HepG2 (cell line): Measurements from ENCODE around the gene WFDC5. TPM values are rescaled to one million over a fixed set of nuclear protein-coding genes. Genes with fewer than 3 reads are reported as not detected.

Experiments used
- ATAC-seq: fragments of 200-7000 bp; cut with Tn5 transposase; 3 replicates; pipeline ENCODE4 v1.9.1; 2020; ENCODE audit warnings: mild to moderate bottlenecking, moderate library complexity
- BruUV-seq: library from RNA; stranded (reverse); fragments of 400-500 nt; replicated peaks from 2 replicates; lab custom pipeline; 2021; lab: Mats Ljungman, UMichigan
- CTCF ChIA-PET: fragments of 300-600 bp; formaldehyde crosslinking; extraction: SDS; loops from one replicate; lab custom pipeline; 2021; ENCODE audit warnings: low total read pairs, inconsistent platforms, low intra/inter-chr PET ratio; lab: Yijun Ruan, JAX
- POLR2A ChIA-PET: fragments of 350-600 bp; sonication (Branson Sonifier 250); formaldehyde crosslinking; loops from one replicate; lab custom pipeline; 2020; ENCODE audit warnings: antibody characterized with exemption, inconsistent platforms; lab: Yijun Ruan, JAX
- DNase-seq: peaks from one replicate; pipeline ENCODE4 v3.0.0-alpha.2; 2015; ENCODE audit warnings: low spot score
- FAIRE-seq: peaks from 3 replicates; lab custom pipeline; 2011; peaks lifted over from hg19 to GRCh38; lab: Jason Lieb, UNC
- H2AFZ ChIP-seq: one replicate; pipeline ENCODE4 v1.6.1; 2011; ENCODE audit warnings: low read length, inconsistent platforms
- H3K27ac ChIP-seq: fragments of 300-600 bp; 3 replicates; pipeline ENCODE4 v1.8.0; 2011; ENCODE audit warnings: mixed run types, mild to moderate bottlenecking, mixed read lengths, low read length, inconsistent platforms; ENCODE audit not compliant: insufficient read depth; ENCODE audit errors: extremely low read length
- H3K27me3 ChIP-seq, 2 experiments: fragments of 200-600 bp in 1 of 2; 2 replicates in 1 of 2; 3 replicates in 1 of 2; pipeline versions ENCODE4 v1.6.0 to v1.8.0; 2011; ENCODE audit warnings: low read length in 2 of 2, mild to moderate bottlenecking in 2 of 2, moderate library complexity in 2 of 2, inconsistent platforms in 1 of 2; ENCODE audit not compliant: insufficient read depth in 2 of 2, control insufficient read depth in 1 of 2
- H3K36me3 ChIP-seq, 2 experiments: fragments of 200-600 bp in 1 of 2; replicated peaks in 1 of 2; 2 replicates in 1 of 2; 3 replicates in 1 of 2; pipeline versions ENCODE4 v1.5.1 to v1.8.0; 2011; ENCODE audit warnings: low read length in 2 of 2, inconsistent platforms in 1 of 2; ENCODE audit not compliant: insufficient read depth in 2 of 2, control insufficient read depth in 1 of 2
- H3K4me1 ChIP-seq: 2 replicates; pipeline ENCODE4 v1.5.1; 2012; ENCODE audit warnings: low read length, inconsistent platforms; ENCODE audit not compliant: insufficient read depth
- H3K4me2 ChIP-seq: 2 replicates; pipeline ENCODE4 v1.6.0; 2011; ENCODE audit warnings: low read depth, low read length, inconsistent platforms
- H3K4me3 ChIP-seq, 3 experiments: fragments of 200-600 bp in 1 of 3; sonication (generic), shearing (Covaris generic) in 1 of 3; replicated peaks in 1 of 3; 2 replicates each; pipeline ENCODE4 v1.5.1; 2011 to 2016; ENCODE audit warnings: low read length in 3 of 3, inconsistent platforms in 2 of 3, low read depth in 2 of 3, mild to moderate bottlenecking in 2 of 3, control low read depth in 1 of 3, mixed read lengths in 1 of 3; ENCODE audit not compliant: insufficient read depth in 1 of 3
- H3K79me2 ChIP-seq: one replicate; pipeline ENCODE4 v1.6.1; 2011; ENCODE audit warnings: low read length, inconsistent platforms; ENCODE audit not compliant: insufficient read depth
- H3K9ac ChIP-seq: 2 replicates; pipeline ENCODE4 v1.6.0; 2011; ENCODE audit warnings: mild to moderate bottlenecking, low read depth, low read length, inconsistent platforms; ENCODE audit not compliant: insufficient read depth
- H3K9me3 ChIP-seq: 2 replicates; pipeline ENCODE4 v1.5.1; 2012; ENCODE audit warnings: mild to moderate bottlenecking, low read length
- H4K20me1 ChIP-seq: 2 replicates; pipeline ENCODE4 v1.6.0; 2011; ENCODE audit warnings: inconsistent platforms, mild to moderate bottlenecking, low read length, moderate library complexity; ENCODE audit not compliant: insufficient read depth
- AKNA ChIP-seq: sonication (generic); formaldehyde crosslinking; IDR thresholded peaks from 2 replicates; pipeline ENCODE4 v1.4.0; 2020; ENCODE audit warnings: missing genetic modification reagents, borderline replicate concordance
- HOXA3 ChIP-seq: sonication (generic); formaldehyde crosslinking; IDR thresholded peaks from 2 replicates; pipeline ENCODE4 v1.5.0; 2020; ENCODE audit warnings: missing genetic modification reagents
- RBM22 ChIP-seq: fragments of 200-400 bp; formaldehyde crosslinking; optimal IDR thresholded peaks from 2 replicates; pipeline ENCODE3; 2017; ENCODE audit warnings: mild to moderate bottlenecking, low read length, moderate library complexity
- RXRB ChIP-seq: IDR thresholded peaks from 2 replicates; pipeline ENCODE4 v1.6.1; 2016; ENCODE audit warnings: borderline replicate concordance, missing genetic modification reagents, missing compliant biosample characterization
- SP2 ChIP-seq: sonication (generic); formaldehyde crosslinking; IDR thresholded peaks from 2 replicates; pipeline ENCODE4 v1.5.1; 2020; ENCODE audit warnings: mild to moderate bottlenecking, missing genetic modification reagents
- ZBTB39 ChIP-seq: sonication (generic); formaldehyde crosslinking; IDR thresholded peaks from 2 replicates; pipeline ENCODE4 v1.5.0; 2020; ENCODE audit warnings: missing genetic modification reagents
- ZKSCAN5 ChIP-seq: sonication (generic); formaldehyde crosslinking; IDR thresholded peaks from 2 replicates; pipeline ENCODE4 v1.5.1; 2020; ENCODE audit warnings: mild to moderate bottlenecking, missing genetic modification reagents
- ZMYM3 ChIP-seq: sonication (generic); formaldehyde crosslinking; IDR thresholded peaks from 2 replicates; pipeline ENCODE4 v1.5.1; 2020; ENCODE audit warnings: mild to moderate bottlenecking, missing genetic modification reagents
- ZNF331 ChIP-seq: sonication (generic); formaldehyde crosslinking; IDR thresholded peaks from 2 replicates; pipeline ENCODE4 v1.4.0; 2020; ENCODE audit warnings: missing genetic modification reagents
- ZNF678 ChIP-seq: sonication (generic); formaldehyde crosslinking; IDR thresholded peaks from 2 replicates; pipeline ENCODE4 v1.4.0; 2020; ENCODE audit warnings: mild to moderate bottlenecking, missing genetic modification reagents
- ZNF780A ChIP-seq: sonication (generic); formaldehyde crosslinking; IDR thresholded peaks from 2 replicates; pipeline ENCODE4 v1.8.0; 2022; ENCODE audit warnings: mild to moderate bottlenecking, missing genetic modification reagents, moderate library complexity
- in situ Hi-C: cut with HindIII; loops from 2 replicates; pipeline ENCODE4 v1.10.0; 2017; ENCODE audit warnings: low pct_unique_long_range_greater_than_20kb; ENCODE audit not compliant: extremely low pct_ligation_motif_present
- intact Hi-C: fragments of 100-400 bp; cut with micrococcal nuclease; formaldehyde crosslinking; loops from one replicate; pipeline ENCODE4 v1.10.0; 2022; ENCODE audit not compliant: unreplicated experiment
- polyA plus RNA-seq, 8 experiments: library from polyadenylated mRNA; depleted of rRNA in 3 of 8; stranded (reverse) in 7 of 8; unstranded in 1 of 8; fragments of >200 nt; fragmentation: Illumina TruSeq in 4 of 8; extraction: Trizol in 4 of 8; gene quantifications; 2 replicates each; pipeline versions ENCODE4 v1.2.1 to v1.2.3, GENCODE V29; 2011 to 2016; ENCODE audit warnings: low read depth in 4 of 8, missing spikeins in 1 of 8, mixed read lengths in 1 of 8; ENCODE audit not compliant: insufficient read depth in 1 of 8
- total RNA-seq, 5 experiments: library from RNA; depleted of rRNA; stranded (reverse); fragments of >200 nt; fragmentation: Illumina TruSeq; extraction: Trizol; gene quantifications; 2 replicates each; pipeline ENCODE4 v1.2.3, GENCODE V29; 2016; ENCODE audit warnings: low read depth in 1 of 5

Gene WFDC5
- total and polyA plus RNA-seq, 2 of the 13 experiments (the other 11 are each of a cell fraction or from before 2014, with no cell fraction given), result not detected

- TF ChIP-seq RXRB (CRISPR knock-in tag), result no peak
- peak; percentile 74 for TF ChIP-seq ZMYM3 (CRISPR knock-in tag)
- TF ChIP-seq ZNF678 (CRISPR knock-in tag), result no peak
Measured at GRCh38 chr20:45113865-45114264, 1.1 kb downstream of the WFDC5 start (continued).

- POLR2A ChIA-PET, result no interaction called here
Measured at GRCh38 chr20:45112754-45113153, 2.2 kb downstream of the WFDC5 start.

More at GRCh38 chr20:45112754-45113153, 2.2 kb downstream of the WFDC5 start:
- intact Hi-C loops (loop anchor here (5.0 kb wide), 1 partner anchor 100 kb away; no protein-coding TSS in a partner anchor), in situ Hi-C loops (no loop called here)
- no peaks in the 10 kb centered on the region for H3K36me3 ChIP-seq
- H2AFZ ChIP-seq, result no peak overlapping the region
- H3K4me3 ChIP-seq, result no peak overlapping the region
- H3K79me2 ChIP-seq, result no peaks in the 10 kb centered on the region
- no peaks in the 10 kb centered on the region for H3K9me3 ChIP-seq
- FAIRE-seq, result no peak
- BruUV-seq, result no TSS peak
- no peak for TF ChIP-seq AKNA (CRISPR knock-in tag)
- TF ChIP-seq ZKSCAN5 (CRISPR knock-in tag), result no peak
- TF ChIP-seq HOXA3 (CRISPR knock-in tag), result no peak
- no peak for TF ChIP-seq SP2 (CRISPR knock-in tag)
- no peak for TF ChIP-seq ZBTB39 (CRISPR knock-in tag)
- TF ChIP-seq RBM22, result no peak
- TF ChIP-seq ZNF331, result no peak
- no peak for TF ChIP-seq ZNF780A (CRISPR knock-in tag)
- no peak overlapping the region for H3K9ac ChIP-seq
- H3K4me2 ChIP-seq, result no peak overlapping the region
- no peak overlapping the region for H3K27ac ChIP-seq
- peaks cover 10% of the 10 kb centered on the region for H3K4me1 ChIP-seq
- H4K20me1 ChIP-seq, result no peaks in the 10 kb centered on the region
- DNase-seq, result no peak
- CTCF ChIA-PET, result interaction anchor here (2.0 to 2.1 kb wide), 2 partner anchors 68 to 101 kb away, joined by 8 to 20 read pairs; no protein-coding TSS in a partner anchor
- H3K27me3 ChIP-seq, result peaks cover 10 to 35% of the 10 kb centered on the region in 2 experiments; a peak in 2 of 5 replicates
- no peak for ATAC-seq
